GM12875 (cell line): ENCODE measurements around the gene REXO5.

ENCODE experiments used
- H3K4me3 ChIP-seq: one replicate; pipeline ENCODE4 v1.5.1; 2011; ENCODE audit warnings: low read depth, low read length, control low read depth
- TF ChIP-seq, protein P1 (sequence below): IDR thresholded peaks from 2 replicates; pipeline ENCODE4 v1.5.1; 2011; ENCODE audit warnings: low read depth, mild to moderate bottlenecking, control low read depth, inconsistent platforms, low read length, moderate library complexity, borderline replicate concordance; ENCODE audit not compliant: insufficient read depth

REXO5 gene

DNA sequence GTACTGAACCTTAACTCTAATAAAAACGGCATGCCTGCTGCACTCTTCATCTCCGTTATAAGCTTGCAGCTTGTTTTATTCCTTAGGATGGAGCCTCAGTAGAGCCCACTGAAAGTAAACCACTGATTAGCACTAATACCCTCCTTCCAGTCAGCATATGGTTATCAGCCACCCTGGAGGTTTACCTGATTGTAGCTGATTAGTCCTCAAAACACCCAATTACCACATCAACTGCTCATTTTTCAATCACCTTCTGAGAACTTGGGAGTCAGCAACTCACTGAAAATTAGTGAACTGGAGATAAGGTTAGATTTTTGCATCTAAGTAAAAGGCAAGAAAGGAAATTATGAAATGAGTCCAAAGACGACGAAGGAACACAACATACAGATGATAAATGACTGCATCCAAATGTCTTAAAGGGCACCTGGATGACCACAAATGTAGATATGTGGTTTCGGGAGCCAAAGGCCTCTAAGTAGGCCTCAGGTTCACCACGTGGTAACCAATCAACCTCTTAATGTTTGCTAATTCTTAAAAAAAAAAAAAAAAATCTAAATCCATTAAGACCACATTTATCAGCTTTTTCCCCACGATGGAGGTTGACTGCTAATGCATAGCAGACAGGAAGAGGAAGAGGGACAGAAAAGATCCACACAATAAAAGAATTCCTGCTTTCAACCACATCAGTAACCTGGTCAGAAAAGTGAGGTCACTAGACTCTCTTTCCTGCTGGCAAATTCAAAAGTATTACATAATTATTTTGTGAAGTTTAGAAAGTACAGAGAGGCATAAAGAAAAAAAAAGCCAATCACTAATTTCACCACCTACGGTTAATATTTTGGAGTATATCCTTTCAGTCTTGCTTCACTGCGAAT lies 65.9 kb downstream of the REXO5 start:
- H3K4me3 ChIP-seq = no peak overlapping the region
- TF ChIP-seq, protein P1, sequence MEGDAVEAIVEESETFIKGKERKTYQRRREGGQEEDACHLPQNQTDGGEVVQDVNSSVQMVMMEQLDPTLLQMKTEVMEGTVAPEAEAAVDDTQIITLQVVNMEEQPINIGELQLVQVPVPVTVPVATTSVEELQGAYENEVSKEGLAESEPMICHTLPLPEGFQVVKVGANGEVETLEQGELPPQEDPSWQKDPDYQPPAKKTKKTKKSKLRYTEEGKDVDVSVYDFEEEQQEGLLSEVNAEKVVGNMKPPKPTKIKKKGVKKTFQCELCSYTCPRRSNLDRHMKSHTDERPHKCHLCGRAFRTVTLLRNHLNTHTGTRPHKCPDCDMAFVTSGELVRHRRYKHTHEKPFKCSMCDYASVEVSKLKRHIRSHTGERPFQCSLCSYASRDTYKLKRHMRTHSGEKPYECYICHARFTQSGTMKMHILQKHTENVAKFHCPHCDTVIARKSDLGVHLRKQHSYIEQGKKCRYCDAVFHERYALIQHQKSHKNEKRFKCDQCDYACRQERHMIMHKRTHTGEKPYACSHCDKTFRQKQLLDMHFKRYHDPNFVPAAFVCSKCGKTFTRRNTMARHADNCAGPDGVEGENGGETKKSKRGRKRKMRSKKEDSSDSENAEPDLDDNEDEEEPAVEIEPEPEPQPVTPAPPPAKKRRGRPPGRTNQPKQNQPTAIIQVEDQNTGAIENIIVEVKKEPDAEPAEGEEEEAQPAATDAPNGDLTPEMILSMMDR = no peak

DNA sequence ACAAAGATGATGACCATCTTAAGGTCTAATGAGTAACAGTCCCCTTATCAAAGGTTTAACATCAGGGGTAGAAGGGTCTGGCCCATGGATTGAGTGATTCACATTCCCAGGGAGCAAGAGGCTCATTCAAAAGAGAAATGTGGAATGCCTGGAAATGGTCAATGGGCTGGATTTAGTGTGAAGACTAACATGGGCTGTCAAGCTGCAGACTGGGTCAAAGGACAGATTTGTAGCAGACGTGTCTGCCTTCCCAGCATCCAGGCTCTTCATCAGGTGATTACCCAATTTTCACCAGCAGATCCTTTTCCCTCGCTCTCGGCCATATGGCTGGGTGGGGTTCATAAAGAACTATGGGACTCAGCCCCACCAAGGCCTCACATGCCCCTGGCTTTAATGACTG lies 67.0 kb downstream of the REXO5 start:
- TF ChIP-seq, protein P1 = no peak
- H3K4me3 ChIP-seq = no peak overlapping the region

DNA sequence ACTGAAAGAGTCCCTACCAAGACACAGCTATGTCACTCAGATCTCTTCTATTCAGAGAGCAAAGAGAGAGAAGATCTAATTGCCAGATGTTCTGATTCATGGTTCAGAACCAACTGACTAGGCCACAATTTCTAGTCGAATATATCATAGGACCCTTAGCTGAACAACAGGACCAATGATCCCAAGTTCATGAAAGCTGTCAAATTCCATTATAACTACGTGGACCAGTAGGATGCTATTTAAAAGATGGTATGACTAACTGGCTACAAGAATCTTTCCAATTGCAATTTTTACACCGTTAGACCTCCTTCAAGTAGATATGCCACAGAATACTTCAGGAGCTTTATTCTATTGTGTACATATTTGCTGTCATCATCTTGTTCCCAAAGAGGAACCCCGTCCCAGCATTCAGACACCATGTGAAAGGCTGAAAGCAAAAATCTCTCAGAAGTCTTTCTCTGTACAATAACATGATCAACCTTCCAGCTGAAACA lies 67.8 kb downstream of the REXO5 start:
- TF ChIP-seq, protein P1 = no peak
- no peak overlapping the region for H3K4me3 ChIP-seq

DNA sequence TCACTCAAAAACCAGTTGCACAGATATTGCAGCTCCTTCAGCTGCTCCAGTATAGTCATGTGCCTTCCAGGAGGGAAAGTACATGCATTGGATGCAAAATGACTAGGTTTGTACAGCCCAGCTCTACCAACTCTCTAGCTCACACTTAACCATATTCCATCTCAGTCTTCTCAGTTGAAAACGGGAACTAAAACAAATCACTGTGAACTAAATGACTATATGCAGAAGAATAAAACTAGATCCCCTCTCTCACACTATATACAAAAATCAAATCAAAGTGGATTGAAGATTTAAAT lies 69.0 kb downstream of the REXO5 start:
- TF ChIP-seq, protein P1 = no peak
- no peak overlapping the region for H3K4me3 ChIP-seq

DNA sequence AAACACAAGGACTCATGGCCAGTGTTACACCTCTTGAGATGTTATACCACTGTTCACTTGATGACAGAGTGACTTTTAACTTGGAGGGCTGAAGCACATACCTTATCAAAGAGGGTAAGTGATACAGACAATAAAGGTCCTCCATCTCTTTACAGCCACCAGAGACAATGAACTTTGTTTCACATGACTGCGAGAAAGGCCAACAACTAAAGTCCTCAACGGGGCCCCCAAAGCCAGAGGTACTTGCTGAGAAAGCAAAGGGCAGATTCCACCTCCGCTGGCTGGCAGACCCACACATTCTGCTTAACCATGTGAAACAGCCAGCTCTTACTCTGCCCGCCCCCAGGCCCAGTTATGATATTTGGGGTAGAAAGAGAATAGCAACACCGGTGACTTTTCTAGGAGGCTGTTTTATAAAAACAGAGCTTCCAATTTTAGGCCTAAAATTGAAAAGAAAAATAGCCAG lies 72.4 kb downstream of the REXO5 start:
- no peak overlapping the region for H3K4me3 ChIP-seq

DNA sequence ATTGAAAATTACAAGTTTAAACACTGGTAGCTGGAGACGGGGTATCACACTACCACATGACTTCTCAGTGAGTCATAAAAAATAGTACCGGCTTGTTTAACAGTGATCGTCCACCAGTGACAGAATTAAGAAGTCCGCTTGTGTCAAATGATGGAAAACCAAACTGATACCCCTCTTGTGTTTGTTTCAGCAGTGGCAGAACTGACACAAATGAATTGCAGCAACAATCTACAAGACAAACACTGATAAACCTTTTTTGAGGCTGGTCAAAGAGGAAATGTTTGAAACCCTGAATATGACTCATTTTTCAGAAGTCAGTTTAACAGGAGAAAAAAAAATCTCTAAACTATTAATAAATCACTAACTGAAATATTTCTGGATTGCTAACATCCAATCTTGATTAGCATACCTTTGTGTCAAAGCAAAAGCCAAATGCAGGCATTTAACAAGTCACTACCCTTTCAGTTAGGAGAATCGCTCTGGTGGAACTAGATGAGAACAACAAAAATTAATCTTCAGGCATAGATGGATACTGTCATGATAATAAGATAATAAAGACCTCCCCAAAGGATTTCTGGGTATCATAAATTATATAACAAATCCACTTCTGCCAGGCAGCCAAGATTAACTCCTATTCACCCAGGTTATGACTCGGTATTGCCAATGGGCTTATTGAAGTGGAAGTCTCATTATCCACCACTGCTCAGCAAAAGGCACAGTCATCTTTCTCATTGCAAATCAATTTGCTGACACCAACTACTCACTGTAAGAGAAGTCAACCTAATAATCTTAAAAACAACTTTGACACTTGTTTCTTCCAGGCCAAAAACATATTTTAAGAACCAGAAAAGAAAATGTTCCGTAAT lies 73.1 kb downstream of the REXO5 start:
- TF ChIP-seq, protein P1 = no peak
- H3K4me3 ChIP-seq = no peak overlapping the region

More for the DNA sequence above, 72.4 kb downstream of the REXO5 start:
- TF ChIP-seq, protein P1 = no peak
